Activated CD4-positive, alpha-beta T cell treated with anti-CD3 and anti-CD28 coated beads, Interleukin-2, amount 50 U/mL, for 48 hours (primary cell): ENCODE results near the gene ATP11A.
"Not testable (repeated sequence)": the region's sequence is repeated elsewhere in the genome, so short reads cannot be mapped to it uniquely, and the experiment has no call there.

ENCODE experiments used
- DNase-seq, 2 experiments: peaks; one replicate each; pipeline ENCODE4 v3.0.0-alpha.2; 2020

Gene ATP11A

GRCh38 chr13:112844879-112845278 lies 155.0 kb downstream of the ATP11A start:
- DNase-seq = no peak

GRCh38 chr13:112845511-112846144 lies 155.8 kb downstream of the ATP11A start:
- no peak for DNase-seq

- DNase-seq = no peak
These were observed 156.7 kb downstream of the ATP11A start for GRCh38 chr13:112846411-112847115.

- no peak for DNase-seq
These were observed 159.7 kb downstream of the ATP11A start for GRCh38 chr13:112849500-112849899.

GRCh38 chr13:112850273-112850672 lies 160.4 kb downstream of the ATP11A start:
- no peak for DNase-seq

GRCh38 chr13:112851107-112852038 lies 161.5 kb downstream of the ATP11A start:
- no peak for DNase-seq

GRCh38 chr13:112852392-112852791 lies 162.6 kb downstream of the ATP11A start:
- no peak for DNase-seq

- DNase-seq = no peak
These were observed 163.0 kb downstream of the ATP11A start for GRCh38 chr13:112852808-112853207.

- no peak for DNase-seq
These were observed 164.5 kb downstream of the ATP11A start for GRCh38 chr13:112854321-112854720.

GRCh38 chr13:112855859-112856258 lies 166.0 kb downstream of the ATP11A start:
- DNase-seq = no peak

- no peak for DNase-seq
These were observed 168.2 kb downstream of the ATP11A start for GRCh38 chr13:112857914-112858490.

GRCh38 chr13:112859128-112859816 lies 169.4 kb downstream of the ATP11A start:
- DNase-seq = no peak

GRCh38 chr13:112859817-112860190 lies 170.0 kb downstream of the ATP11A start:
- DNase-seq = no peak

- no peak for DNase-seq
These were observed 172.2 kb downstream of the ATP11A start for GRCh38 chr13:112861876-112862615.

- not testable (repeated sequence) for DNase-seq
These were observed 173.5 kb downstream of the ATP11A start for GRCh38 chr13:112863356-112863755.

- DNase-seq = not testable (repeated sequence)
These were observed 175.6 kb downstream of the ATP11A start for GRCh38 chr13:112865478-112865877.

GRCh38 chr13:112867301-112867711 lies 177.5 kb downstream of the ATP11A start:
- no peak for DNase-seq

- DNase-seq = no peak
These were observed 178.5 kb downstream of the ATP11A start for GRCh38 chr13:112868308-112868707.

- DNase-seq = no peak
These were observed 179.6 kb downstream of the ATP11A start for GRCh38 chr13:112869202-112870050.

GRCh38 chr13:112870051-112870331 lies 180.2 kb downstream of the ATP11A start:
- DNase-seq = no peak

GRCh38 chr13:112870737-112871287 lies 181.0 kb downstream of the ATP11A start:
- DNase-seq = no peak
